ENCODE data around the gene NFATC3. TPM values are rescaled to one million over a fixed set of nuclear protein-coding genes. Genes with fewer than 3 reads are reported as not detected.

The NFATC3 gene
- total and polyA plus RNA-seq, 8 donors: 5.5 to 385 (median 20.6) TPM

DNA sequence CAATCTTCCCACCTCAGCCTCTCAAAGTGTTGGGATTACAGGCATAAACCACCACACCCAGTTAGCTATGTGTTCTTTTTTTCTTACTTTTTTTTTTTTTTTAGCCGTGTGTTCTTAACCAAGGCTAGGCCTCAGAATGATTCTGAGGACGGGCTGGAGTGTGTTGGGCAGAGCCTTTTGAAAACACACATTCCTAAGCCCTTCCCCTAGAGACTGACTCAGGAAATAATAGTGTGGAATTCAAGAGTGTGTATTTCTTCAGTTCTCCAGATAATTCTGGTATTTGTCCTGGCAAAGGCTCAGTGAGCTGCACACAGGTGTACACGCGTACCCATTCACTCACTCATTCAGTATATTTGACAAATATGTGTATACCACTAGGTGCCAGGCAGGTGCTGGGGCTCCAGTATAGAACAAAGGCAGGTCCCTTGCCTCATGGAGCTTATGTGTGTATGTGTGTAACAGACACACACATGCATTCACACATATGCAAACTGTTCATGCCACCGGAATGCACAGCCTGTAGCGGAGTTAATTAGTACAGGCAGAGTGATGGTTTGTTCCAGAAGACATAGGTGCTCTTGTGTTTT lies 19.4 kb upstream of the NFATC3 start:
- no peaks in the 10 kb centered on the region for H3K9me3 ChIP-seq

DNA sequence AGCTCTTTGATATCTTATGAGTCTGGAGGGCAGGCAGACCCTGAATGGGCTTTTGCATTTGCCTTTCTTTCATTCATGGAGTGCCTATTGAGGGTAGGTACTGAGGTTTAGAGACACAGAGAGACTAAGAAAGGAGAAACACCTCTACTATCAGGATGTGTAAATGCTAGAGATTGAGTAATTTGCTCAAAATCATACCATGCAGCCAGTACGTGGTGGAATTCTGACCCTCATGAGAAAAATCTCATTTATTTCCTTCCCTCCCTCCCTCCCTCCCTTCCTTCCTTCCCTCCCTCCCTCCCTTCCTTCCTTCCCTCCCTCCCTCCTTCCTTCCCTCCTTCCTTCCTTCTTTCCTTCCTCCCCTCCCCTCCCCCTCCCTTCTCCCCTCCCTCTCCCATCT lies 18.4 kb upstream of the NFATC3 start:
- Histone ChIP-seq H3K9me3 (no peaks in the 10 kb centered on the region), H3K4me1 (peaks cover 4 to 51% (median 18%) of the 10 kb centered on the region in 4 donors), H3K27me3 (no peaks in the 10 kb centered on the region), H3K27ac (no peak overlapping the region), H3K4me3 (no peak overlapping the region), H3K36me3 (peaks cover 10 to 69% (median 57%) of the 10 kb centered on the region in 4 donors)
- 50 to 71% (median 55%) methylated on average over 1 of the region's 1 CpG for WGBS, 5 donors
- no peak for DNase-seq
- intact Hi-C loops (cut with DNase I; ENCODE audit: low total_unique reads): no loop called here
- no peak for TF ChIP-seq POLR2AphosphoS5 (IDR thresholded peaks at IDR 0.05)
- TF ChIP-seq, protein P1, sequence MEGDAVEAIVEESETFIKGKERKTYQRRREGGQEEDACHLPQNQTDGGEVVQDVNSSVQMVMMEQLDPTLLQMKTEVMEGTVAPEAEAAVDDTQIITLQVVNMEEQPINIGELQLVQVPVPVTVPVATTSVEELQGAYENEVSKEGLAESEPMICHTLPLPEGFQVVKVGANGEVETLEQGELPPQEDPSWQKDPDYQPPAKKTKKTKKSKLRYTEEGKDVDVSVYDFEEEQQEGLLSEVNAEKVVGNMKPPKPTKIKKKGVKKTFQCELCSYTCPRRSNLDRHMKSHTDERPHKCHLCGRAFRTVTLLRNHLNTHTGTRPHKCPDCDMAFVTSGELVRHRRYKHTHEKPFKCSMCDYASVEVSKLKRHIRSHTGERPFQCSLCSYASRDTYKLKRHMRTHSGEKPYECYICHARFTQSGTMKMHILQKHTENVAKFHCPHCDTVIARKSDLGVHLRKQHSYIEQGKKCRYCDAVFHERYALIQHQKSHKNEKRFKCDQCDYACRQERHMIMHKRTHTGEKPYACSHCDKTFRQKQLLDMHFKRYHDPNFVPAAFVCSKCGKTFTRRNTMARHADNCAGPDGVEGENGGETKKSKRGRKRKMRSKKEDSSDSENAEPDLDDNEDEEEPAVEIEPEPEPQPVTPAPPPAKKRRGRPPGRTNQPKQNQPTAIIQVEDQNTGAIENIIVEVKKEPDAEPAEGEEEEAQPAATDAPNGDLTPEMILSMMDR (IDR thresholded peaks at IDR 0.05): no peak
- no peak for TF ChIP-seq POLR2A (IDR thresholded peaks at IDR 0.05)
- no peak for TF ChIP-seq EP300 (IDR thresholded peaks at IDR 0.05)

More for the DNA sequence above, 19.4 kb upstream of the NFATC3 start:
- peak; percentile 15 to 70 for DNase-seq
- 40 to 68% (median 57%) methylated on average over 6 of the region's 6 CpGs for WGBS, 5 donors
- H3K4me3 ChIP-seq: no peak overlapping the region
- H3K36me3 ChIP-seq: peaks cover 2 to 69% (median 57%) of the 10 kb centered on the region in 4 donors
- intact Hi-C loops (cut with DNase I; ENCODE audit: low total_unique reads): no loop called here
- H3K27ac ChIP-seq: peak overlapping the region in 3 of 5 donors; percentile 38 to 57 (median 39)
- peaks cover 4 to 47% (median 18%) of the 10 kb centered on the region in 4 donors for H3K4me1 ChIP-seq
- TF ChIP-seq, protein P1 (IDR thresholded peaks at IDR 0.05): no peak
- TF ChIP-seq POLR2AphosphoS5 (IDR thresholded peaks at IDR 0.05) (no peak), POLR2A (IDR thresholded peaks at IDR 0.05) (no peak), EP300 (IDR thresholded peaks at IDR 0.05) (no peak)
- H3K27me3 ChIP-seq: no peaks in the 10 kb centered on the region

DNA sequence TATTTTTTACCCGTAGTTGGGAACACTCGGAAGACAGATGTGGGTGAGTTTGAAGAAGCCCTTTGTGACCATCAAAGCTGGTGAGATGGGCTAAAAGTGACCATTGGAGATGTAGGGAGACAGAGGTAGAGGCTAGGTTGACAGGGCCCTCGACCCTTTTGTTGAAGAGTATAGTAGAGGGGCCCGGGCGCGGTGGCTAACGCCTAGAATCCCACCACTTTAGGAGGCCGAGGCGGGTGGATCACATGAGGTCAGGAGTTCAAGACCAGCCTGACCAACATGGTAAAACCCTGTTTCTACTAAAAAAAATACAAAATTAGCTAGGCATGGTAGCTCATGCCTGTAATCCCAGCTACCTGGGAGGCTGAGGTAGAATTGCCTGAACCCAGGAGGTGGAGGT lies 16.2 kb upstream of the NFATC3 start:
- Histone ChIP-seq H3K4me3 (no peak overlapping the region), H3K27me3 (no peaks in the 10 kb centered on the region), H3K4me1 (peaks cover 4 to 39% (median 18%) of the 10 kb centered on the region in 4 donors), H3K36me3 (peaks cover 24 to 74% (median 67%) of the 10 kb centered on the region in 4 donors), H3K9me3 (no peaks in the 10 kb centered on the region), H3K27ac (no peak overlapping the region)
- 95 to 99% (median 96%) methylated on average over 9 of the region's 9 CpGs for WGBS, 5 donors
- TF ChIP-seq EP300 (IDR thresholded peaks at IDR 0.05) (no peak), POLR2A (IDR thresholded peaks at IDR 0.05) (no peak)
- TF ChIP-seq, protein P1 (IDR thresholded peaks at IDR 0.05): no peak
- intact Hi-C loops (cut with DNase I; ENCODE audit: low total_unique reads): no loop called here
- no peak for DNase-seq

DNA sequence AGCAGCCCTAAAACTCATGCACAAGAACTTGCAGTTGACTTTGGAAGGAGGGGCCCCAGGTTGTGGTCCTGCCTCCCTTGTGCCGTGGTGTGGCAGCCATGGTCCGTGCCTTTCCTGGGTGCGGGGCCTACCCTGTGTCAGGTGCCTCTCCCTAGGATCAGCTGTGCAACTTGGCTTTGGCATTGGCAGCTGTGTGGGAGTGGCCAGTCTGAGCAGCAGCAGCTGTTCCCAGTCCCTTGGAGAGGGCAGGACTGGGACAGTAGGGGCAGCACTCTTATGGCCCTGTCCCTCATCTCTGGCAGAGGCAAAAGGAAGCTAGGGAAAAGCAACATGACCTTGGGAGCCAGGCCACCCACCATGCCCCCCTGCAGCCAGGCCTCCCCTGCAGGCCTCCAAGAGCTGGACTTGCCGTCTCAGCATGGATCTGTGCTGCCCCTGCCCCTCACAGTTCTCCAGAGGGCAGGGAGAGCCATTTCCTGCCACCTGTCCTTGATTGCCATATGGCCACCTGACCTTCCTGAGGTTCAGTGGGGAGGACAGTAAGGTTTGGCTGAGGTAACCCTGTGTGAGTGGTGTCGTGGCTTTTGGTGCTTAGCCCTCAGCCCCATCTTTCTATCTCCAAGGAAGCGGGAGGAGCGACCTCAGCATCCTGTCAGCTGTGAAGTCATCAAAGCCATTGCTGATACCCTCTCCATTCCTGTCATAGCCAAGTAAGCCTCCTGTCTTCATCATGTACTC lies 15.5 kb upstream of the NFATC3 start:
- intact Hi-C loops (cut with DNase I; ENCODE audit: low total_unique reads): no loop called here
- TF ChIP-seq, protein P1 (IDR thresholded peaks at IDR 0.05): no peak
- TF ChIP-seq POLR2A (IDR thresholded peaks at IDR 0.05): no peak
- TF ChIP-seq EP300 (IDR thresholded peaks at IDR 0.05): no peak
- no peak for TF ChIP-seq POLR2AphosphoS5 (IDR thresholded peaks at IDR 0.05)
- H3K36me3 ChIP-seq: peaks cover 29 to 82% (median 73%) of the 10 kb centered on the region in 4 donors
- WGBS, 5 donors: 59 to 90% (median 71%) methylated on average over 6 to 7 of the region's 7 CpGs
- H3K4me3 ChIP-seq: no peak overlapping the region
- H3K4me1 ChIP-seq: peaks cover 4 to 32% (median 14%) of the 10 kb centered on the region in 4 donors
- no peaks in the 10 kb centered on the region for H3K9me3 ChIP-seq
- DNase-seq: peak in 1 of 2 donors; percentile 46
- H3K27me3 ChIP-seq: no peaks in the 10 kb centered on the region
- peak overlapping the region in 2 of 5 donors; percentile 34 to 36 for H3K27ac ChIP-seq
